K562 (cell line): ENCODE measurements around the gene SPPL3. TPM values are rescaled to one million over a fixed set of nuclear protein-coding genes. Genes with fewer than 3 reads are reported as not detected.

ENCODE experiments used
- ATAC-seq: fragments of 200-7000 bp; cut with Tn5 transposase; 3 replicates; pipeline ENCODE4 v1.9.1; 2020; ENCODE audit warnings: moderate library complexity
- BruUV-seq: library from RNA; stranded (reverse); fragments of 400-500 nt; replicated peaks from 2 replicates; lab custom pipeline; 2021; lab: Mats Ljungman, UMichigan
- CTCF ChIA-PET: fragments of 300-600 bp; formaldehyde crosslinking; extraction: SDS; loops from one replicate; lab custom pipeline; 2021; ENCODE audit warnings: low intra/inter-chr PET ratio; lab: Yijun Ruan, JAX
- POLR2A ChIA-PET: fragments of 300-600, 350-650 bp; sonication (Branson Sonifier 250); formaldehyde crosslinking; extraction: SDS; loops from one replicate; lab custom pipeline; 2021; ENCODE audit warnings: antibody characterized with exemption, inconsistent platforms; lab: Yijun Ruan, JAX
- DNase-seq, 4 experiments: peaks; one replicate each; pipeline versions ENCODE4 v3.0.0 to v3.0.0-alpha.2; 2011 to 2018; ENCODE audit warnings: low spot score in 3 of 4, mixed read lengths in 3 of 4; ENCODE audit errors: extremely low read depth in 1 of 4
- FAIRE-seq: peaks from 2 replicates; lab custom pipeline; 2011; peaks lifted over from hg19 to GRCh38; lab: Jason Lieb, UNC
- H2AFZ ChIP-seq: 2 replicates; pipeline ENCODE4 v1.6.0; 2011; ENCODE audit warnings: low read depth, low read length, control low read depth, inconsistent platforms
- H3K27ac ChIP-seq: fragments of 200-600 bp; 3 replicates; pipeline ENCODE4 v1.8.0; 2011; ENCODE audit warnings: low read depth, mild to moderate bottlenecking, control low read depth, inconsistent platforms, low read length, moderate library complexity, mixed read lengths; ENCODE audit errors: extremely low read depth
- H3K27me3 ChIP-seq, 2 experiments: fragments of 300-600 bp in 1 of 2; 2 replicates in 1 of 2; 3 replicates in 1 of 2; pipeline versions ENCODE4 v1.6.0 to v1.8.0; 2011; ENCODE audit warnings: inconsistent platforms in 2 of 2, low read length in 2 of 2, mild to moderate bottlenecking in 1 of 2, mixed read lengths in 1 of 2, moderate library complexity in 1 of 2; ENCODE audit not compliant: control insufficient read depth in 2 of 2, insufficient read depth in 2 of 2
- H3K36me3 ChIP-seq: fragments of 300-600 bp; 3 replicates; pipeline ENCODE4 v1.8.0; 2011; ENCODE audit warnings: mild to moderate bottlenecking, low read length, inconsistent platforms; ENCODE audit not compliant: control insufficient read depth, insufficient read depth
- H3K4me1 ChIP-seq, 2 experiments: fragments of 200-600 bp in 1 of 2; replicated peaks in 1 of 2; 2 replicates in 1 of 2; 3 replicates in 1 of 2; pipeline versions ENCODE4 v1.5.1 to v1.8.0; 2011; ENCODE audit warnings: inconsistent platforms in 2 of 2, low read length in 2 of 2, mild to moderate bottlenecking in 1 of 2, mixed read lengths in 1 of 2, moderate library complexity in 1 of 2; ENCODE audit not compliant: control insufficient read depth in 2 of 2, insufficient read depth in 2 of 2
- H3K4me2 ChIP-seq: 2 replicates; pipeline ENCODE4 v1.6.1; 2011; ENCODE audit warnings: low read length, control low read depth, inconsistent platforms, mixed read lengths; ENCODE audit not compliant: insufficient read depth
- H3K4me3 ChIP-seq: fragments of 200-600 bp; sonication (generic), shearing (Covaris generic); 2 replicates; pipeline ENCODE4 v1.5.1; 2016; ENCODE audit warnings: control low read depth, inconsistent platforms
- H3K79me2 ChIP-seq: fragments of 200-600 bp; 3 replicates; pipeline ENCODE4 v1.8.0; 2011; ENCODE audit warnings: low read length, inconsistent platforms; ENCODE audit not compliant: control insufficient read depth, insufficient read depth
- H3K9ac ChIP-seq, 2 experiments: 2 replicates each; pipeline versions ENCODE4 v1.6.0 to v1.6.1; 2011; ENCODE audit warnings: low read depth in 2 of 2, low read length in 2 of 2, control low read depth in 1 of 2, inconsistent platforms in 1 of 2, mild to moderate bottlenecking in 1 of 2, mixed read lengths in 1 of 2; ENCODE audit not compliant: insufficient read depth in 1 of 2
- H3K9me1 ChIP-seq: one replicate; pipeline ENCODE4 v1.6.0; 2011; ENCODE audit warnings: inconsistent platforms, mild to moderate bottlenecking, low read length, moderate library complexity; ENCODE audit not compliant: control insufficient read depth, insufficient read depth
- H3K9me3 ChIP-seq: replicated peaks from 2 replicates; pipeline ENCODE4 v1.5.1; 2011; ENCODE audit warnings: low read depth, low read length, inconsistent platforms; ENCODE audit not compliant: control insufficient read depth, insufficient read depth
- H4K20me1 ChIP-seq: replicated peaks from 2 replicates; pipeline ENCODE4 v1.6.1; 2011; ENCODE audit warnings: low read length, inconsistent platforms, mixed read lengths; ENCODE audit not compliant: control insufficient read depth, insufficient read depth
- ATF7 ChIP-seq: fragments of 450-650 bp; IDR thresholded peaks from 2 replicates; pipeline ENCODE4 v1.7.1; 2014; ENCODE audit warnings: mild to moderate bottlenecking, moderate library complexity
- CEBPB ChIP-seq: fragments of 450-650 bp; IDR thresholded peaks from 2 replicates; pipeline ENCODE4 v1.6.1; 2016; ENCODE audit warnings: missing genetic modification characterization, missing compliant biosample characterization
- CEBPG ChIP-seq, 3 experiments: fragments of 200-800 bp in 1 of 3; sonication (Bioruptor generic) in 1 of 3; sonication (generic) in 1 of 3; formaldehyde crosslinking in 1 of 3; IDR thresholded peaks in 2 of 3; conservative IDR thresholded peaks in 1 of 3; 2 replicates each; pipeline versions ENCODE4 v1.6.1 to v1.8.0; 2016 to 2022; ENCODE audit warnings: missing compliant biosample characterization in 2 of 3, missing genetic modification characterization in 2 of 3, mild to moderate bottlenecking in 1 of 3, missing genetic modification reagents in 1 of 3
- EGR1 ChIP-seq: fragments of 450-650 bp; conservative IDR thresholded peaks from 2 replicates; pipeline ENCODE4 v1.6.1; 2017; ENCODE audit warnings: mild to moderate bottlenecking
- ELF2 ChIP-seq: fragments of 250-450 bp; sonication (Bioruptor Pico); IDR thresholded peaks from 2 replicates; pipeline ENCODE4 v1.5.0; 2021; ENCODE audit warnings: mild to moderate bottlenecking
- JUND ChIP-seq, 2 experiments: IDR thresholded peaks; 2 replicates in 1 of 2; 3 replicates in 1 of 2; pipeline ENCODE4 v1.6.1; 2011; ENCODE audit warnings: borderline replicate concordance in 2 of 2, low read depth in 2 of 2, low read length in 2 of 2, improper control_type of control experiment in 1 of 2, missing biosample characterization in 1 of 2, missing genetic modification characterization in 1 of 2, missing genetic modification reagents in 1 of 2
- KLF10 ChIP-seq: fragments of 250-450 bp; sonication (Bioruptor Pico); IDR thresholded peaks from 2 replicates; pipeline ENCODE4 v1.6.1; 2021; ENCODE audit warnings: matching md5 sums
- PTBP1 ChIP-seq: fragments of 200-400 bp; formaldehyde crosslinking; IDR thresholded peaks from 2 replicates; pipeline ENCODE4 v1.6.1; 2017; ENCODE audit warnings: low read depth, low read length
- SMARCA5 ChIP-seq: fragments of 450-650 bp; IDR thresholded peaks from 2 replicates; pipeline ENCODE4 v1.6.1; 2016
- ZNF121 ChIP-seq: sonication (generic); formaldehyde crosslinking; conservative IDR thresholded peaks from 2 replicates; pipeline ENCODE4 v1.8.0; 2022; ENCODE audit warnings: missing genetic modification reagents
- ZNF224 ChIP-seq: sonication (generic); formaldehyde crosslinking; IDR thresholded peaks from 2 replicates; pipeline ENCODE4 v1.8.0; 2022; ENCODE audit warnings: mild to moderate bottlenecking, missing genetic modification reagents
- WGBS: fragments of 100-300 bp; shearing (Covaris generic); methylation state at CpG from one replicate; pipeline ENCODE4 v1.1.6; 2016; ENCODE audit warnings: low coverage, mixed read lengths; ENCODE audit not compliant: insufficient coverage; ENCODE audit errors: missing lambda C conversion rate; 5-methylcytosine and 5-hydroxymethylcytosine counted together
- in situ Hi-C: fragments of 300-500 bp; cut with MboI; formaldehyde crosslinking; loops from 4 replicates; pipeline ENCODE4 v1.15.0; 2018; ENCODE audit warnings: inconsistent platforms, mixed read lengths
- intact Hi-C: fragments of 100-400 bp; cut with micrococcal nuclease; formaldehyde crosslinking; loops from 2 replicates; pipeline ENCODE4 v1.14.2; 2022
- polyA plus RNA-seq, 8 experiments: library from polyadenylated mRNA; depleted of rRNA in 4 of 8; stranded (reverse) in 5 of 8; unstranded in 3 of 8; fragments of >200 nt; fragmentation: Nextera tagmentation in 2 of 8; fragmentation: Illumina TruSeq in 1 of 8; extraction: Ambion mirVana in 2 of 8; extraction: Trizol in 1 of 8; gene quantifications; 2 replicates each; pipeline versions ENCODE4 v1.2.1 to v1.2.3, GENCODE V29; 2011 to 2014; ENCODE audit warnings: inconsistent platforms in 1 of 8, missing spikeins in 1 of 8
- total RNA-seq, 7 experiments: library from RNA; depleted of rRNA in 6 of 7; stranded (reverse); fragments of >200 nt in 6 of 7; fragmentation: Illumina TruSeq in 2 of 7; extraction: Trizol in 2 of 7; gene quantifications; 2 replicates each; pipeline versions ENCODE4 v1.2.1 to v1.2.3, GENCODE V29; 2011 to 2021; ENCODE audit warnings: low replicate concordance in 1 of 7
- TF ChIP-seq, protein P1 (sequence below): fragments of 450-650 bp; IDR thresholded peaks from 2 replicates; pipeline ENCODE4 v1.6.1; 2017; ENCODE audit warnings: antibody characterized with exemption
- TF ChIP-seq, protein P2 (sequence below), 3 experiments: IDR thresholded peaks in 2 of 3; conservative IDR thresholded peaks in 1 of 3; 2 replicates each; pipeline ENCODE4 v1.5.1; 2011 to 2012; ENCODE audit warnings: low read length in 3 of 3, mild to moderate bottlenecking in 3 of 3, control low read depth in 2 of 3, improper control_type of control experiment in 1 of 3, inconsistent platforms in 1 of 3, low read depth in 1 of 3, mixed read lengths in 1 of 3, moderate library complexity in 1 of 3; ENCODE audit not compliant: insufficient read depth in 2 of 3
- TF ChIP-seq, protein P3 (sequence below): fragments of 450-650 bp; IDR thresholded peaks from 2 replicates; pipeline ENCODE4 v1.6.1; 2016; ENCODE audit warnings: missing biosample characterization, missing genetic modification characterization
- TF ChIP-seq, protein P4 (sequence below), 2 experiments: fragments of 450-650 bp in 1 of 2; sonication (generic) in 1 of 2; formaldehyde crosslinking in 1 of 2; IDR thresholded peaks in 1 of 2; conservative IDR thresholded peaks in 1 of 2; 2 replicates each; pipeline versions ENCODE4 v1.6.1 to v1.8.1; 2016 to 2023; ENCODE audit warnings: mild to moderate bottlenecking in 2 of 2, moderate library complexity in 2 of 2, inconsistent platforms in 1 of 2, missing genetic modification reagents in 1 of 2

The SPPL3 gene
- total and polyA plus RNA-seq, 9 of the 15 experiments (the other 6 are each of a cell fraction or from before 2014, with no cell fraction given), result 2.9 to 32.1 (median 7.1) TPM

DNA sequence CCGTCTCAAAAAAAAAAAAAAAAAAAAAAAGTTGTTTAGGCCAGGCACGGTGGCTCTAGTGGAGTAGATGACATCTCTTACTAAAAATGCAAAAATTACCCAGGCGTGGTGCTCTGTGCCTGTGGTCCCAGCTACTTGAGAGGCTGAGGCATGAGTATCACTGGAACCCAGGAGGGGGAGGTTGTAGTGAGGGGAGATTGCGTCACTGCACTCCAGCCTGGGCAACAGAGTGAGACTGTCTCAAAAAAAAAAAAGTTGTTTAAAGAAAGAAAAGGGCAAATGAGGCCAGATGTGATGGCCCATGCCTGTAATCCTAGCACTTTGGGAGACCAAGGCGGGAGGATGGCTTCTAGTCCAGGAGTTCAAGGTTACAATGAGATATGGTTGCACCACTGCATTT, 36.6 kb upstream of the SPPL3 start:
- ChIA-PET CTCF (no interaction called here), POLR2A (interaction anchor here (0.6 to 0.9 kb wide), 3 partner anchors 14 to 548 kb away, joined by 3 to 4 read pairs (median 3); no protein-coding TSS in a partner anchor)
- ATAC-seq, result no peak

More for the DNA sequence above, 36.6 kb upstream of the SPPL3 start:
- Histone ChIP-seq H3K4me1 (peaks cover 3 to 6% of the 10 kb centered on the region in 2 experiments; a peak in 2 of 5 replicates), H3K36me3 (no peaks in the 10 kb centered on the region), H3K9me3 (no peaks in the 10 kb centered on the region), H4K20me1 (no peaks in the 10 kb centered on the region), H3K27ac (no peak overlapping the region), H3K9ac (no peak overlapping the region), H3K9me1 (no peaks in the 10 kb centered on the region), H3K4me2 (no peak overlapping the region), H3K4me3 (no peak overlapping the region), H3K79me2 (no peaks in the 10 kb centered on the region), H2AFZ (no peak overlapping the region), H3K27me3 (peaks cover 5 to 7% of the 10 kb centered on the region in 2 experiments; a peak in 1 of 5 replicates)
- BruUV-seq, result no TSS peak
- FAIRE-seq, result no peak
- TF ChIP-seq, protein P1, sequence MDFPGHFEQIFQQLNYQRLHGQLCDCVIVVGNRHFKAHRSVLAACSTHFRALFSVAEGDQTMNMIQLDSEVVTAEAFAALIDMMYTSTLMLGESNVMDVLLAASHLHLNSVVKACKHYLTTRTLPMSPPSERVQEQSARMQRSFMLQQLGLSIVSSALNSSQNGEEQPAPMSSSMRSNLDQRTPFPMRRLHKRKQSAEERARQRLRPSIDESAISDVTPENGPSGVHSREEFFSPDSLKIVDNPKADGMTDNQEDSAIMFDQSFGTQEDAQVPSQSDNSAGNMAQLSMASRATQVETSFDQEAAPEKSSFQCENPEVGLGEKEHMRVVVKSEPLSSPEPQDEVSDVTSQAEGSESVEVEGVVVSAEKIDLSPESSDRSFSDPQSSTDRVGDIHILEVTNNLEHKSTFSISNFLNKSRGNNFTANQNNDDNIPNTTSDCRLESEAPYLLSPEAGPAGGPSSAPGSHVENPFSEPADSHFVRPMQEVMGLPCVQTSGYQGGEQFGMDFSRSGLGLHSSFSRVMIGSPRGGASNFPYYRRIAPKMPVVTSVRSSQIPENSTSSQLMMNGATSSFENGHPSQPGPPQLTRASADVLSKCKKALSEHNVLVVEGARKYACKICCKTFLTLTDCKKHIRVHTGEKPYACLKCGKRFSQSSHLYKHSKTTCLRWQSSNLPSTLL, result no peak
- TF ChIP-seq, protein P2, sequence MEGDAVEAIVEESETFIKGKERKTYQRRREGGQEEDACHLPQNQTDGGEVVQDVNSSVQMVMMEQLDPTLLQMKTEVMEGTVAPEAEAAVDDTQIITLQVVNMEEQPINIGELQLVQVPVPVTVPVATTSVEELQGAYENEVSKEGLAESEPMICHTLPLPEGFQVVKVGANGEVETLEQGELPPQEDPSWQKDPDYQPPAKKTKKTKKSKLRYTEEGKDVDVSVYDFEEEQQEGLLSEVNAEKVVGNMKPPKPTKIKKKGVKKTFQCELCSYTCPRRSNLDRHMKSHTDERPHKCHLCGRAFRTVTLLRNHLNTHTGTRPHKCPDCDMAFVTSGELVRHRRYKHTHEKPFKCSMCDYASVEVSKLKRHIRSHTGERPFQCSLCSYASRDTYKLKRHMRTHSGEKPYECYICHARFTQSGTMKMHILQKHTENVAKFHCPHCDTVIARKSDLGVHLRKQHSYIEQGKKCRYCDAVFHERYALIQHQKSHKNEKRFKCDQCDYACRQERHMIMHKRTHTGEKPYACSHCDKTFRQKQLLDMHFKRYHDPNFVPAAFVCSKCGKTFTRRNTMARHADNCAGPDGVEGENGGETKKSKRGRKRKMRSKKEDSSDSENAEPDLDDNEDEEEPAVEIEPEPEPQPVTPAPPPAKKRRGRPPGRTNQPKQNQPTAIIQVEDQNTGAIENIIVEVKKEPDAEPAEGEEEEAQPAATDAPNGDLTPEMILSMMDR (IDR thresholded peaks at IDR 0.05 in 2 of 3, conservative IDR thresholded peaks at IDR 0.05 in 1 of 3; ENCODE audit: insufficient read depth in 2 of 3, low read depth in 1 of 3, low read length in 3 of 3), result no peak
- TF ChIP-seq, protein P3, sequence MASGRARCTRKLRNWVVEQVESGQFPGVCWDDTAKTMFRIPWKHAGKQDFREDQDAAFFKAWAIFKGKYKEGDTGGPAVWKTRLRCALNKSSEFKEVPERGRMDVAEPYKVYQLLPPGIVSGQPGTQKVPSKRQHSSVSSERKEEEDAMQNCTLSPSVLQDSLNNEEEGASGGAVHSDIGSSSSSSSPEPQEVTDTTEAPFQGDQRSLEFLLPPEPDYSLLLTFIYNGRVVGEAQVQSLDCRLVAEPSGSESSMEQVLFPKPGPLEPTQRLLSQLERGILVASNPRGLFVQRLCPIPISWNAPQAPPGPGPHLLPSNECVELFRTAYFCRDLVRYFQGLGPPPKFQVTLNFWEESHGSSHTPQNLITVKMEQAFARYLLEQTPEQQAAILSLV (tag), result 0 out of 2 replicates have a peak, but pooled peaks have one; percentile 34
- no peak for TF ChIP-seq JUND (IDR thresholded peaks at IDR 0.05; ENCODE audit: borderline replicate concordance, low read depth, low read length)
- TF ChIP-seq JUND (tag; IDR thresholded peaks at IDR 0.05; ENCODE audit: borderline replicate concordance, low read depth, low read length), result peak; percentile 12; the same call in 1 of the 3 replicates
- peak; percentile 43; the same call in 1 of the 2 replicates for TF ChIP-seq ATF7
- TF ChIP-seq KLF10 (CRISPR knock-in tag), result no peak
- TF ChIP-seq ZNF224 (CRISPR knock-in tag), result no peak
- peak; percentile 74 for TF ChIP-seq CEBPB
- TF ChIP-seq, protein P4, sequence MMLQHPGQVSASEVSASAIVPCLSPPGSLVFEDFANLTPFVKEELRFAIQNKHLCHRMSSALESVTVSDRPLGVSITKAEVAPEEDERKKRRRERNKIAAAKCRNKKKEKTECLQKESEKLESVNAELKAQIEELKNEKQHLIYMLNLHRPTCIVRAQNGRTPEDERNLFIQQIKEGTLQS (IDR thresholded peaks at IDR 0.05), result peak; percentile 80
- TF ChIP-seq, protein P4 (CRISPR knock-in tag; conservative IDR thresholded peaks at IDR 0.05), result no peak
- no peak for TF ChIP-seq EGR1
- TF ChIP-seq PTBP1, result no peak
- no peak for TF ChIP-seq SMARCA5
- TF ChIP-seq CEBPG (CRISPR knock-in tag; IDR thresholded peaks at IDR 0.05), result peak; percentile 50
- TF ChIP-seq CEBPG (tag; conservative IDR thresholded peaks at IDR 0.05 in 1 of 2, IDR thresholded peaks at IDR 0.05 in 1 of 2), result peak; percentile 18 to 47; a peak in 2 of 4 replicates
- TF ChIP-seq ELF2, result no peak
- TF ChIP-seq ZNF121 (CRISPR knock-in tag), result 0 out of 2 replicates have a peak, but pooled peaks have one; percentile 21
- intact Hi-C loops, result no loop called here
- no peak for DNase-seq
- in situ Hi-C loops, result no loop called here
- WGBS, result 5% methylated on average over 4 of the region's 5 CpGs
